K562 (cell line): Measurements from ENCODE around the gene SETX. TPM values are rescaled to one million over a fixed set of nuclear protein-coding genes. Genes with fewer than 3 reads are reported as not detected.

Experiments used
- ATAC-seq: fragments of 200-7000 bp; cut with Tn5 transposase; 3 replicates; pipeline ENCODE4 v1.9.1; 2020; ENCODE audit warnings: moderate library complexity
- BruUV-seq: library from RNA; stranded (reverse); fragments of 400-500 nt; replicated peaks from 2 replicates; lab custom pipeline; 2021; lab: Mats Ljungman, UMichigan
- CTCF ChIA-PET: fragments of 300-600 bp; formaldehyde crosslinking; extraction: SDS; loops from one replicate; lab custom pipeline; 2021; ENCODE audit warnings: low intra/inter-chr PET ratio; lab: Yijun Ruan, JAX
- POLR2A ChIA-PET: fragments of 300-600, 350-650 bp; sonication (Branson Sonifier 250); formaldehyde crosslinking; extraction: SDS; loops from one replicate; lab custom pipeline; 2021; ENCODE audit warnings: antibody characterized with exemption, inconsistent platforms; lab: Yijun Ruan, JAX
- DNase-seq, 4 experiments: peaks; one replicate each; pipeline versions ENCODE4 v3.0.0 to v3.0.0-alpha.2; 2011 to 2018; ENCODE audit warnings: low spot score in 3 of 4, mixed read lengths in 3 of 4; ENCODE audit errors: extremely low read depth in 1 of 4
- FAIRE-seq: peaks from 2 replicates; lab custom pipeline; 2011; peaks lifted over from hg19 to GRCh38; lab: Jason Lieb, UNC
- H2AFZ ChIP-seq: 2 replicates; pipeline ENCODE4 v1.6.0; 2011; ENCODE audit warnings: low read depth, low read length, control low read depth, inconsistent platforms
- H3K27ac ChIP-seq: fragments of 200-600 bp; 3 replicates; pipeline ENCODE4 v1.8.0; 2011; ENCODE audit warnings: low read depth, mild to moderate bottlenecking, control low read depth, inconsistent platforms, low read length, moderate library complexity, mixed read lengths; ENCODE audit errors: extremely low read depth
- H3K27me3 ChIP-seq, 2 experiments: fragments of 300-600 bp in 1 of 2; 2 replicates in 1 of 2; 3 replicates in 1 of 2; pipeline versions ENCODE4 v1.6.0 to v1.8.0; 2011; ENCODE audit warnings: inconsistent platforms in 2 of 2, low read length in 2 of 2, mild to moderate bottlenecking in 1 of 2, mixed read lengths in 1 of 2, moderate library complexity in 1 of 2; ENCODE audit not compliant: control insufficient read depth in 2 of 2, insufficient read depth in 2 of 2
- H3K36me3 ChIP-seq: fragments of 300-600 bp; 3 replicates; pipeline ENCODE4 v1.8.0; 2011; ENCODE audit warnings: mild to moderate bottlenecking, low read length, inconsistent platforms; ENCODE audit not compliant: control insufficient read depth, insufficient read depth
- H3K4me1 ChIP-seq, 2 experiments: fragments of 200-600 bp in 1 of 2; replicated peaks in 1 of 2; 2 replicates in 1 of 2; 3 replicates in 1 of 2; pipeline versions ENCODE4 v1.5.1 to v1.8.0; 2011; ENCODE audit warnings: inconsistent platforms in 2 of 2, low read length in 2 of 2, mild to moderate bottlenecking in 1 of 2, mixed read lengths in 1 of 2, moderate library complexity in 1 of 2; ENCODE audit not compliant: control insufficient read depth in 2 of 2, insufficient read depth in 2 of 2
- H3K4me2 ChIP-seq: 2 replicates; pipeline ENCODE4 v1.6.1; 2011; ENCODE audit warnings: low read length, control low read depth, inconsistent platforms, mixed read lengths; ENCODE audit not compliant: insufficient read depth
- H3K4me3 ChIP-seq: fragments of 200-600 bp; sonication (generic), shearing (Covaris generic); 2 replicates; pipeline ENCODE4 v1.5.1; 2016; ENCODE audit warnings: control low read depth, inconsistent platforms
- H3K79me2 ChIP-seq: fragments of 200-600 bp; 3 replicates; pipeline ENCODE4 v1.8.0; 2011; ENCODE audit warnings: low read length, inconsistent platforms; ENCODE audit not compliant: control insufficient read depth, insufficient read depth
- H3K9ac ChIP-seq, 2 experiments: 2 replicates each; pipeline versions ENCODE4 v1.6.0 to v1.6.1; 2011; ENCODE audit warnings: low read depth in 2 of 2, low read length in 2 of 2, control low read depth in 1 of 2, inconsistent platforms in 1 of 2, mild to moderate bottlenecking in 1 of 2, mixed read lengths in 1 of 2; ENCODE audit not compliant: insufficient read depth in 1 of 2
- H3K9me1 ChIP-seq: one replicate; pipeline ENCODE4 v1.6.0; 2011; ENCODE audit warnings: inconsistent platforms, mild to moderate bottlenecking, low read length, moderate library complexity; ENCODE audit not compliant: control insufficient read depth, insufficient read depth
- H3K9me3 ChIP-seq: replicated peaks from 2 replicates; pipeline ENCODE4 v1.5.1; 2011; ENCODE audit warnings: low read depth, low read length, inconsistent platforms; ENCODE audit not compliant: control insufficient read depth, insufficient read depth
- H4K20me1 ChIP-seq: replicated peaks from 2 replicates; pipeline ENCODE4 v1.6.1; 2011; ENCODE audit warnings: low read length, inconsistent platforms, mixed read lengths; ENCODE audit not compliant: control insufficient read depth, insufficient read depth
- BRF2 ChIP-seq: IDR thresholded peaks from 3 replicates; pipeline ENCODE4 v1.6.1; 2011; ENCODE audit warnings: borderline replicate concordance, mild to moderate bottlenecking; ENCODE audit not compliant: insufficient read length, insufficient read depth
- CHD1 ChIP-seq: fragments of 200-600 bp; sonication (generic); IDR thresholded peaks from one replicate; pipeline ENCODE4 v1.6.1; 2012; ENCODE audit warnings: mild to moderate bottlenecking, moderate library complexity, low read length, inconsistent platforms
- EP300 ChIP-seq: IDR thresholded peaks from 2 replicates; pipeline ENCODE4 v1.6.1; 2012; ENCODE audit warnings: low read length, improper control_type of control experiment
- ERF ChIP-seq: fragments of 450-650 bp; formaldehyde crosslinking; IDR thresholded peaks from 2 replicates; pipeline ENCODE4 v1.4.0; 2020; ENCODE audit warnings: mild to moderate bottlenecking, mixed read lengths
- FOXJ3 ChIP-seq: sonication (generic); formaldehyde crosslinking; IDR thresholded peaks from 2 replicates; pipeline ENCODE4 v1.4.0; 2020; ENCODE audit warnings: mild to moderate bottlenecking, missing genetic modification reagents
- GABPB2 ChIP-seq: fragments of 250-450 bp; sonication (Bioruptor Pico); conservative IDR thresholded peaks from 2 replicates; pipeline ENCODE4 v1.5.1; 2021; ENCODE audit warnings: mild to moderate bottlenecking
- GATAD2B ChIP-seq: fragments of 450-650 bp; IDR thresholded peaks from 2 replicates; pipeline ENCODE4 v1.6.1; 2017; ENCODE audit warnings: mild to moderate bottlenecking, borderline replicate concordance
- MEF2A ChIP-seq: IDR thresholded peaks from 2 replicates; pipeline ENCODE4 v1.6.1; 2011; ENCODE audit warnings: low read depth, mild to moderate bottlenecking, low read length, moderate library complexity; ENCODE audit not compliant: control insufficient read depth
- NUFIP1 ChIP-seq: fragments of 450-650 bp; IDR thresholded peaks from 2 replicates; pipeline ENCODE4 v1.6.1; 2018; ENCODE audit not compliant: partially characterized antibody
- POLR3A ChIP-seq: IDR thresholded peaks from 2 replicates; pipeline ENCODE4 v1.6.1; 2011; ENCODE audit warnings: borderline replicate concordance, mild to moderate bottlenecking, moderate library complexity; ENCODE audit not compliant: insufficient read length, insufficient read depth; ENCODE audit errors: extremely low read depth
- SRSF9 ChIP-seq: fragments of 200-400 bp; formaldehyde crosslinking; IDR thresholded peaks from 2 replicates; pipeline ENCODE4 v1.6.1; 2017; ENCODE audit warnings: low read depth, low read length, borderline replicate concordance
- ZNF165 ChIP-seq: fragments of 250-450 bp; sonication (Bioruptor Pico); IDR thresholded peaks from 2 replicates; pipeline ENCODE4 v1.4.0; 2020; ENCODE audit warnings: borderline replicate concordance
- ZNF766 ChIP-seq: fragments of 200-800 bp; sonication (Bioruptor generic); conservative IDR thresholded peaks from 2 replicates; pipeline ENCODE4 v1.6.1; 2016; ENCODE audit warnings: missing genetic modification characterization, missing compliant biosample characterization
- ZNF77 ChIP-seq: fragments of 250-450 bp; sonication (Bioruptor Pico); IDR thresholded peaks from 2 replicates; pipeline ENCODE4 v1.5.0; 2020
- ZZZ3 ChIP-seq: fragments of 450-650 bp; IDR thresholded peaks from 2 replicates; pipeline ENCODE4 v1.6.1; 2016; ENCODE audit warnings: antibody characterized with exemption, mild to moderate bottlenecking, moderate library complexity
- WGBS: fragments of 100-300 bp; shearing (Covaris generic); methylation state at CpG from one replicate; pipeline ENCODE4 v1.1.6; 2016; ENCODE audit warnings: low coverage, mixed read lengths; ENCODE audit not compliant: insufficient coverage; ENCODE audit errors: missing lambda C conversion rate; 5-methylcytosine and 5-hydroxymethylcytosine counted together
- in situ Hi-C: fragments of 300-500 bp; cut with MboI; formaldehyde crosslinking; loops from 4 replicates; pipeline ENCODE4 v1.15.0; 2018; ENCODE audit warnings: inconsistent platforms, mixed read lengths
- intact Hi-C: fragments of 100-400 bp; cut with micrococcal nuclease; formaldehyde crosslinking; loops from 2 replicates; pipeline ENCODE4 v1.14.2; 2022
- polyA plus RNA-seq, 8 experiments: library from polyadenylated mRNA; depleted of rRNA in 4 of 8; stranded (reverse) in 5 of 8; unstranded in 3 of 8; fragments of >200 nt; fragmentation: Nextera tagmentation in 2 of 8; fragmentation: Illumina TruSeq in 1 of 8; extraction: Ambion mirVana in 2 of 8; extraction: Trizol in 1 of 8; gene quantifications; 2 replicates each; pipeline versions ENCODE4 v1.2.1 to v1.2.3, GENCODE V29; 2011 to 2014; ENCODE audit warnings: inconsistent platforms in 1 of 8, missing spikeins in 1 of 8
- total RNA-seq, 7 experiments: library from RNA; depleted of rRNA in 6 of 7; stranded (reverse); fragments of >200 nt in 6 of 7; fragmentation: Illumina TruSeq in 2 of 7; extraction: Trizol in 2 of 7; gene quantifications; 2 replicates each; pipeline versions ENCODE4 v1.2.1 to v1.2.3, GENCODE V29; 2011 to 2021; ENCODE audit warnings: low replicate concordance in 1 of 7
- TF ChIP-seq, protein P1 (sequence below): fragments of 250-450 bp; sonication (Bioruptor Pico); IDR thresholded peaks from 2 replicates; pipeline ENCODE4 v1.4.0; 2020; ENCODE audit warnings: mild to moderate bottlenecking, moderate library complexity
- TF ChIP-seq, protein P2 (sequence below), 3 experiments: IDR thresholded peaks in 2 of 3; conservative IDR thresholded peaks in 1 of 3; 2 replicates each; pipeline ENCODE4 v1.5.1; 2011 to 2012; ENCODE audit warnings: low read length in 3 of 3, mild to moderate bottlenecking in 3 of 3, control low read depth in 2 of 3, improper control_type of control experiment in 1 of 3, inconsistent platforms in 1 of 3, low read depth in 1 of 3, mixed read lengths in 1 of 3, moderate library complexity in 1 of 3; ENCODE audit not compliant: insufficient read depth in 2 of 3

The SETX gene
- total and polyA plus RNA-seq, 9 of the 15 experiments (the other 6 are each of a cell fraction or from before 2014, with no cell fraction given), result 8.7 to 45.7 (median 28.7) TPM

DNA sequence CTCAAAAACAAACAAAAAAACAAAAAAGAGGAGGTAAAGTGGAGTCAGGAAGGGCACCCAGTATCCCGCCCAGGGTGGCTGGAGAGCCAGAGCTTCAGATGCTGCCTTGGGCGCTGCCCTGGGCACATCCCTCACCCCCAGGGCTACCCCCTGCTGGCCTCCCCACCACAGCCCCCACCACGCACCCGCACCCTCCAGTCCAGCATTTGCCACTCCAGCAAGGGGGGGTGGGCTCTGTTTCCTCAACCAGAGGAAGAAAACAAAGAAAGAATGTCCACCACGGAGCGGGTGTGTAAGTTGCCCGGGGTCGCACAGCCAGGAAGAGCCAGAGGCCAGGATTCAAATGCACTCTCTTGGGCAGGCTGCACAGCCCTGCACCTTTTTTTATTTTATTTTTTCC lies 106.8 kb downstream of the SETX start:
- no peaks in the 10 kb centered on the region for H3K9me1 ChIP-seq
- H3K27me3 ChIP-seq, result peaks cover 11 to 64% of the 10 kb centered on the region in 2 experiments; a peak in 4 of 5 replicates
- H2AFZ ChIP-seq, result no peak overlapping the region
- H3K9me3 ChIP-seq, result no peaks in the 10 kb centered on the region
- DNase-seq (no peak), ATAC-seq (no peak), FAIRE-seq (no peak)
- no peak overlapping the region for H3K4me2 ChIP-seq
- H3K36me3 ChIP-seq, result no peaks in the 10 kb centered on the region
- no peak overlapping the region for H3K4me3 ChIP-seq
- TF ChIP-seq BRF2 (no peak), FOXJ3 (CRISPR knock-in tag) (no peak), GABPB2 (CRISPR knock-in tag) (no peak), ZNF766 (CRISPR knock-in tag) (no peak), CHD1 (no peak), EP300 (no peak), MEF2A (no peak), GATAD2B (no peak), ERF (CRISPR knock-in tag) (no peak), NUFIP1 (no peak), SRSF9 (no peak), ZNF165 (no peak), POLR3A (no peak), ZNF77 (CRISPR knock-in tag) (no peak), ZZZ3 (no peak)
- TF ChIP-seq, protein P1, sequence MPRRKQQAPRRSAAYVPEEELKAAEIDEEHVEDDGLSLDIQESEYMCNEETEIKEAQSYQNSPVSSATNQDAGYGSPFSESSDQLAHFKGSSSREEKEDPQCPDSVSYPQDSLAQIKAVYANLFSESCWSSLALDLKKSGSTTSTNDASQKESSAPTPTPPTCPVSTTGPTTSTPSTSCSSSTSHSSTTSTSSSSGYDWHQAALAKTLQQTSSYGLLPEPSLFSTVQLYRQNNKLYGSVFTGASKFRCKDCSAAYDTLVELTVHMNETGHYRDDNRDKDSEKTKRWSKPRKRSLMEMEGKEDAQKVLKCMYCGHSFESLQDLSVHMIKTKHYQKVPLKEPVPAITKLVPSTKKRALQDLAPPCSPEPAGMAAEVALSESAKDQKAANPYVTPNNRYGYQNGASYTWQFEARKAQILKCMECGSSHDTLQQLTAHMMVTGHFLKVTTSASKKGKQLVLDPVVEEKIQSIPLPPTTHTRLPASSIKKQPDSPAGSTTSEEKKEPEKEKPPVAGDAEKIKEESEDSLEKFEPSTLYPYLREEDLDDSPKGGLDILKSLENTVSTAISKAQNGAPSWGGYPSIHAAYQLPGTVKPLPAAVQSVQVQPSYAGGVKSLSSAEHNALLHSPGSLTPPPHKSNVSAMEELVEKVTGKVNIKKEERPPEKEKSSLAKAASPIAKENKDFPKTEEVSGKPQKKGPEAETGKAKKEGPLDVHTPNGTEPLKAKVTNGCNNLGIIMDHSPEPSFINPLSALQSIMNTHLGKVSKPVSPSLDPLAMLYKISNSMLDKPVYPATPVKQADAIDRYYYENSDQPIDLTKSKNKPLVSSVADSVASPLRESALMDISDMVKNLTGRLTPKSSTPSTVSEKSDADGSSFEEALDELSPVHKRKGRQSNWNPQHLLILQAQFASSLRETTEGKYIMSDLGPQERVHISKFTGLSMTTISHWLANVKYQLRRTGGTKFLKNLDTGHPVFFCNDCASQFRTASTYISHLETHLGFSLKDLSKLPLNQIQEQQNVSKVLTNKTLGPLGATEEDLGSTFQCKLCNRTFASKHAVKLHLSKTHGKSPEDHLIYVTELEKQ, result no peak
- TF ChIP-seq, protein P2, sequence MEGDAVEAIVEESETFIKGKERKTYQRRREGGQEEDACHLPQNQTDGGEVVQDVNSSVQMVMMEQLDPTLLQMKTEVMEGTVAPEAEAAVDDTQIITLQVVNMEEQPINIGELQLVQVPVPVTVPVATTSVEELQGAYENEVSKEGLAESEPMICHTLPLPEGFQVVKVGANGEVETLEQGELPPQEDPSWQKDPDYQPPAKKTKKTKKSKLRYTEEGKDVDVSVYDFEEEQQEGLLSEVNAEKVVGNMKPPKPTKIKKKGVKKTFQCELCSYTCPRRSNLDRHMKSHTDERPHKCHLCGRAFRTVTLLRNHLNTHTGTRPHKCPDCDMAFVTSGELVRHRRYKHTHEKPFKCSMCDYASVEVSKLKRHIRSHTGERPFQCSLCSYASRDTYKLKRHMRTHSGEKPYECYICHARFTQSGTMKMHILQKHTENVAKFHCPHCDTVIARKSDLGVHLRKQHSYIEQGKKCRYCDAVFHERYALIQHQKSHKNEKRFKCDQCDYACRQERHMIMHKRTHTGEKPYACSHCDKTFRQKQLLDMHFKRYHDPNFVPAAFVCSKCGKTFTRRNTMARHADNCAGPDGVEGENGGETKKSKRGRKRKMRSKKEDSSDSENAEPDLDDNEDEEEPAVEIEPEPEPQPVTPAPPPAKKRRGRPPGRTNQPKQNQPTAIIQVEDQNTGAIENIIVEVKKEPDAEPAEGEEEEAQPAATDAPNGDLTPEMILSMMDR (IDR thresholded peaks at IDR 0.05 in 2 of 3, conservative IDR thresholded peaks at IDR 0.05 in 1 of 3; ENCODE audit: insufficient read depth in 2 of 3, low read depth in 1 of 3, low read length in 3 of 3), result no peak
- POLR2A ChIA-PET, result interaction anchor here (0.6 kb wide), 1 partner anchor 73 kb away, joined by 3 read pairs; no protein-coding TSS in a partner anchor
- H3K9ac ChIP-seq, result no peak overlapping the region
- no peaks in the 10 kb centered on the region for H4K20me1 ChIP-seq
- H3K4me1 ChIP-seq, result peaks cover 0 to 15% of the 10 kb centered on the region in 2 experiments; a peak in 2 of 5 replicates
- no peaks in the 10 kb centered on the region for H3K79me2 ChIP-seq
- intact Hi-C loops, result no loop called here
- no TSS peak for BruUV-seq
- no peak overlapping the region for H3K27ac ChIP-seq
- in situ Hi-C loops, result no loop called here
- 35% methylated on average over 7 of the region's 8 CpGs for WGBS
- CTCF ChIA-PET, result no interaction called here
